Measurements from ENCODE around the gene NUFIP2.
"Not testable (repeated sequence)": the region's sequence is repeated elsewhere in the genome, so short reads cannot be mapped to it uniquely, and the experiment has no call there.

Gene NUFIP2

GRCh38 chr17:29293890-29294579, at the start of gene NUFIP2:
TSS of gene NUFIP2 (minus strand) at chr17:29294148. CDS start at chr17:29294059, 89 bp downstream.
- peak; percentile 95 for ATAC-seq
- H3K4me1 Mint-ChIP-seq: peaks cover 31% of the 10 kb centered on the region
- no peaks in the 10 kb centered on the region for H3K27me3 Mint-ChIP-seq
- H3K27ac Mint-ChIP-seq: peak within 1 kb of the TSS; percentile 96
- no peaks in the 10 kb centered on the region for H3K9me3 Mint-ChIP-seq
- H3K36me3 Mint-ChIP-seq: peaks cover 9% of the 10 kb centered on the region
- H3K4me3 Mint-ChIP-seq: peak within 1 kb of the TSS; percentile 97

- H3K4me3 Mint-ChIP-seq: no peak overlapping the region
- peaks cover 8% of the 10 kb centered on the region for H3K27me3 Mint-ChIP-seq
These were observed 48.3 kb upstream of the NUFIP2 start for GRCh38 chr17:29342158-29342765.

GRCh38 chr17:29341726-29342125, 47.8 kb upstream of the NUFIP2 start:
- Mint-ChIP-seq H3K27ac (no peak overlapping the region), H3K27me3 (peaks cover 8% of the 10 kb centered on the region)

More at GRCh38 chr17:29342158-29342765, 48.3 kb upstream of the NUFIP2 start:
- Mint-ChIP-seq H3K9me3 (no peaks in the 10 kb centered on the region), H3K27ac (no peak overlapping the region), H3K36me3 (no peaks in the 10 kb centered on the region), H3K4me1 (peaks cover 7% of the 10 kb centered on the region)
- ATAC-seq: peak; percentile 67

GRCh38 chr17:29339016-29339415, 45.1 kb upstream of the NUFIP2 start:
- not testable (repeated sequence) for H3K4me3 Mint-ChIP-seq, H3K27me3 Mint-ChIP-seq, H3K4me1 Mint-ChIP-seq, H3K36me3 Mint-ChIP-seq, ATAC-seq, H3K27ac Mint-ChIP-seq, H3K9me3 Mint-ChIP-seq

More at GRCh38 chr17:29341726-29342125, 47.8 kb upstream of the NUFIP2 start:
- no peaks in the 10 kb centered on the region for H3K9me3 Mint-ChIP-seq
- no peak for ATAC-seq
- H3K4me1 Mint-ChIP-seq: peaks cover 7% of the 10 kb centered on the region
- no peaks in the 10 kb centered on the region for H3K36me3 Mint-ChIP-seq
- no peak overlapping the region for H3K4me3 Mint-ChIP-seq

GRCh38 chr17:29331708-29332085, 37.7 kb upstream of the NUFIP2 start:
- H3K36me3 Mint-ChIP-seq: no peaks in the 10 kb centered on the region
- H3K27ac Mint-ChIP-seq: no peak overlapping the region
- ATAC-seq: no peak
- H3K4me1 Mint-ChIP-seq: no peaks in the 10 kb centered on the region
- H3K9me3 Mint-ChIP-seq: no peaks in the 10 kb centered on the region
- H3K4me3 Mint-ChIP-seq: no peak overlapping the region
- no peaks in the 10 kb centered on the region for H3K27me3 Mint-ChIP-seq

GRCh38 chr17:29331075-29331707, 37.2 kb upstream of the NUFIP2 start:
- no peaks in the 10 kb centered on the region for H3K9me3 Mint-ChIP-seq
- no peak overlapping the region for H3K27ac Mint-ChIP-seq
- no peak for ATAC-seq
- no peaks in the 10 kb centered on the region for H3K27me3 Mint-ChIP-seq
- H3K4me3 Mint-ChIP-seq: no peak overlapping the region
- H3K4me1 Mint-ChIP-seq: no peaks in the 10 kb centered on the region
- no peaks in the 10 kb centered on the region for H3K36me3 Mint-ChIP-seq

- no peaks in the 10 kb centered on the region for H3K4me1 Mint-ChIP-seq
- no peaks in the 10 kb centered on the region for H3K36me3 Mint-ChIP-seq
- no peak overlapping the region for H3K4me3 Mint-ChIP-seq
- no peaks in the 10 kb centered on the region for H3K9me3 Mint-ChIP-seq
- no peak overlapping the region for H3K27ac Mint-ChIP-seq
- no peak for ATAC-seq
- H3K27me3 Mint-ChIP-seq: no peaks in the 10 kb centered on the region
These were observed 33.5 kb upstream of the NUFIP2 start for GRCh38 chr17:29327412-29327811.

GRCh38 chr17:29326023-29326813, 32.3 kb upstream of the NUFIP2 start:
- Mint-ChIP-seq H3K27ac (no peak overlapping the region), H3K4me1 (no peaks in the 10 kb centered on the region), H3K36me3 (no peaks in the 10 kb centered on the region), H3K27me3 (no peaks in the 10 kb centered on the region), H3K9me3 (no peaks in the 10 kb centered on the region), H3K4me3 (no peak overlapping the region)
- ATAC-seq: no peak

GRCh38 chr17:29322363-29322762, 28.4 kb upstream of the NUFIP2 start:
- Mint-ChIP-seq H3K4me3 (no peak overlapping the region), H3K9me3 (no peaks in the 10 kb centered on the region), H3K36me3 (no peaks in the 10 kb centered on the region), H3K27me3 (no peaks in the 10 kb centered on the region), H3K27ac (no peak overlapping the region), H3K4me1 (no peaks in the 10 kb centered on the region)
- ATAC-seq: no peak

GRCh38 chr17:29303386-29303785, 9.4 kb upstream of the NUFIP2 start:
- no peak for ATAC-seq
- no peak overlapping the region for H3K27ac Mint-ChIP-seq
- H3K36me3 Mint-ChIP-seq: no peaks in the 10 kb centered on the region
- peaks cover 12% of the 10 kb centered on the region for H3K4me1 Mint-ChIP-seq
- no peaks in the 10 kb centered on the region for H3K27me3 Mint-ChIP-seq
- H3K4me3 Mint-ChIP-seq: no peak overlapping the region
- no peaks in the 10 kb centered on the region for H3K9me3 Mint-ChIP-seq

GRCh38 chr17:29299031-29299430, 5.1 kb upstream of the NUFIP2 start:
- no peak overlapping the region for H3K27ac Mint-ChIP-seq
- peaks cover 24% of the 10 kb centered on the region for H3K4me1 Mint-ChIP-seq
- no peaks in the 10 kb centered on the region for H3K9me3 Mint-ChIP-seq
- ATAC-seq: no peak
- H3K36me3 Mint-ChIP-seq: no peaks in the 10 kb centered on the region
- no peaks in the 10 kb centered on the region for H3K27me3 Mint-ChIP-seq
- no peak overlapping the region for H3K4me3 Mint-ChIP-seq

- Mint-ChIP-seq H3K36me3 (peaks cover 4% of the 10 kb centered on the region), H3K4me1 (peaks cover 22% of the 10 kb centered on the region), H3K9me3 (no peaks in the 10 kb centered on the region), H3K27ac (peak overlapping the region; percentile 96), H3K4me3 (no peak overlapping the region), H3K27me3 (no peaks in the 10 kb centered on the region)
- ATAC-seq: no peak
These were observed 1.5 kb upstream of the NUFIP2 start for GRCh38 chr17:29295420-29295819.

- H3K4me3 Mint-ChIP-seq: peak overlapping the region; percentile 97
- H3K9me3 Mint-ChIP-seq: no peaks in the 10 kb centered on the region
- ATAC-seq: no peak
- peaks cover 4% of the 10 kb centered on the region for H3K36me3 Mint-ChIP-seq
- H3K27ac Mint-ChIP-seq: peak overlapping the region; percentile 96
- H3K4me1 Mint-ChIP-seq: peaks cover 26% of the 10 kb centered on the region
- no peaks in the 10 kb centered on the region for H3K27me3 Mint-ChIP-seq
These were observed 592 bp upstream of the NUFIP2 start for GRCh38 chr17:29294580-29294900.

GRCh38 chr17:29292992-29293889, 707 bp downstream of the NUFIP2 start:
- H3K27me3 Mint-ChIP-seq: no peaks in the 10 kb centered on the region
- H3K27ac Mint-ChIP-seq: peak overlapping the region; percentile 96
- peaks cover 15% of the 10 kb centered on the region for H3K36me3 Mint-ChIP-seq
- H3K4me1 Mint-ChIP-seq: peaks cover 37% of the 10 kb centered on the region
- peak; percentile 63 for ATAC-seq
- no peaks in the 10 kb centered on the region for H3K9me3 Mint-ChIP-seq
- H3K4me3 Mint-ChIP-seq: peak overlapping the region; percentile 97

Data from stimulated activated memory B cell treated with anti-CD40 and anti-IgM and Interleukin-4, amounts not matched to agents 10 μg/mL and 1 μg/mL and 100 μg/mL, for 72 hours (primary cell).